GM21526 (cell line): ENCODE data around the gene GBP7.
"Not testable (repeated sequence)": the region's sequence is repeated elsewhere in the genome, so short reads cannot be mapped to it uniquely, and the experiment has no call there.

Experiments used
- ATAC-seq: cut with Tn5 transposase; IDR thresholded peaks from one replicate; pipeline ENCODE4 v1.9.1; 2021; ENCODE audit warnings: moderate library complexity; ENCODE audit not compliant: unreplicated experiment, low FRiP score

Gene GBP7

DNA sequence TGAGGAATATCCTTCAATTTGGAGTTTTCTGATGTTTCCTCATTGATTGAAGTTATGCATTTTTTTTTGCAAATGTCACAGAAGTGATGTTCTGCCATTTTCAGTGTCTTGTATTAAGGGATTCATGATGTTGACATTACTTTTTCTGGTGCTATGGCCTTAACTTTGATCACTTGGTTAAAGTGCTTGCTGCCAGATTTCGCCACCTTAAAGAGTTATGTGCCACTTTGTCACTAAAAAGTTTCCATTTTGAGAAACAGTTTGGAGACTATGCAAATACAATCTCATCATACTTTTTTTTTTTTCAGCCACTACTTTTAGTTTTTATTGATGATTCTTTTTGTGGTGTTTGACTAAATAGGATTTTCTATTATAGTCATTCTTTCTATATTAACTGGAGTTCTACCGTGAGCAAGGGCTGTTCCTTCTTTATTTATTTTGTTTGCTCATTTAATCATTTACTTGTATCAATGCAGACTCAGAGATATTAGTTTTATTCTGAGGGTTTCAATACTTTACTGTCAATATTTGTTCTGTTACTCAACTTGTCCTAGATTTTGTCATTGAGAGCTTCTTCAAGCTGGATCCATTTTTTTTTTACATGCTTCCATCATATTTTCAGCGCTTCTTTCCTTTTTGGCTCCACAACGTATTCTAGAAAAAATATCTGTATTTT is 3.2 kb downstream of the GBP7 start:
- no peak for ATAC-seq

DNA sequence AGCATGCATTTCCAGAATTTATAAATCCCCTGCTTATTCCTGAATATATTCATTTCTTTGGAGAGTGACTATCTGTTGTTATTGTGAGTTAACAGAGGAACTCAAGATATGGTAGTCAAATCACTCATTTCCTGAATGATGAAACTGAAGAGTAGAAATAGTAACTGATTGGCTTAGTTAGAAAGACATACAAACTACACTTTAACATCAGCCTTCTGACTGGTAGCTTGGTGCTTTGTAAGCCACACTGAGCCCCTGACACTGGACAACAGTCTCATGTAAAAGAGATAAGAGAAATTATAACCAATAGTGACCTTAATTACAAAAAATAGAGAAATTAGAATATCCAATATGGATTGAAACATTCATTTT is 4.8 kb downstream of the GBP7 start:
- peak; percentile 58 for ATAC-seq

DNA sequence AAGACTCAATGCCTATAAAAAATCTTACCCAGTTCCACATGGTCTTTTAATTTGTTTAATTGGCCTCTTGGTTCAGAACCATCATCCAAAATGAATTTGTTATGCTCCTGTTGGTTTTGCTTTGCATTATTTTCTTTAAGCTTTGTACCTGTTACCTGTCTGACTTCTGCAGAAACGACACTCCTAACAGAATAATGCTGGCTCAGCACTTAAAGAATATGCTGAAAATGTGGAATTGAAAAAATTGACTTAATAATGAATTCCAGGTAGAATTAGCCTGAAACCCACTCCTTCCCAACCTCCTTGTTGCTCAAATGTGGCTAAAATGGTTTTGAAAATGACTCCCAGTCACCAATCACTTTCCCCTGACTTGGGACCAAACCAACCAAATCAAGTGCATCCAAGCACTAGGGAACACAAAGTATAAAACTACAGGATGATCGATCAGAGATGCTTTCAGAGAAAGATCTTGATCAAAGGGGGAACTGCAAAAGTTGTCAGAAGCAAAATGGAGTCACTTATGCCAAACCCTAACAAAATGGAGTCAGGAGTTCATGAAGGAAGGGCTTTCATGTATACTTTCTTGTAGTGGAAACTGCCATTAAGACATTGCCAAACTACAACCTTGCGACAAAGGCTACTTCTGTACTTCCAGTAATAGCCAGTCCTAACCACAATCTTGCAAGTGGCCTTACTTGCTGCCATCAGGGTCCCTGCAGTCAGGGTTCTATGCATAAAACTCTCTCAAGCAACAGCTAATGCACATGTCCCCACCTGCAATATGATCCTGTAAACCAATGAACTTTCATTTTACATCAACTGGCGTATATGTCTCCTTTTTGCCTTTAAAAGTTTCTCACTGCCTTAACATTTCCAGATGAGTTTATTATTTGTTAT is 5.4 kb downstream of the GBP7 start:
- peak; percentile 34 for ATAC-seq

DNA sequence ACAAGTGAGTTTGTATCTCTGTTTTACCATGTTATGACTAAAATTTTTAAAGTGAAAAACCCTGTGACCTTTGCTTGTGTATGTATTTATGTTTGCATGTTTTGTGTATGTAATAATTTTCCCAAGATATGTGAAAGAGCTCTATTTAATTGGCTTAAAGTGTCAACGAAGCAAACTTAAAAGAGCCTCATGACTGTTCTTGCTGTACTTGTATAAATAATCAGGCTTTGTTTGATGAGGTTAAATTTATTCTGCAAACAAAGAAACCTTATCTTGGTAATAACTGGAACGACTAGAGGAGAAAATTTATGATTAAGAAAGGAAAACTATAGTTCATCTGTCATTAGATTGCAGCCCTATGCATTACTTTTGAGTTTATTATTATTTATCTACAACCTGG is 6.6 kb downstream of the GBP7 start:
- no peak for ATAC-seq

DNA sequence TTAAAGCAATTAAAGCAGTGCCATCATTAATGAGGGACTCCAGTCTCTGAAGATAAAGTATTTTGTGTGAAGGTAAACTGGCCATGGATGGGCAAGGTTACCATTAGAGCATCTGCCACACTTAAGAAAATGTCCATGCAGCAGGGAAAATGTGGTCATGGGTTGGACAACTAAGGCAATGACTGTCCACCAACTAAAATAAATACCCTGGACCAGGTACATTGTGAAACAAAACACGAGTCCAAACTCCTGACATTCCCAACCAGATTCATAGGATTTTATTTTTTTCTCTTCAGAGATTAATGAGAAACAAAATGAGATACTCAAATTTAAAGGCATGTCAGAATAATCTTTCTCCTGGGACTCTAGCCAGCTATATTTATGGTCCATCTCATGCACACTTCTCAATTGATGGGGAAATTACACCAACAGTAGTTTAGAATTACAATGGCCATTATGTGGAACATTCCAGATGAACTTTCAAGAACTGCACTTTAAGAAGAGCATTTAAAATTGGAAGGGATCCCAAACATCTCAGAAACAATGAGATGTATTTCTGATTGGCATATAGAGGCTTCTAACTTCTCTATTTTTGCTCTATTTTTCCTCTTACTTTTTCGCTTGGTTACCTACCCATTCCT is 8.1 kb downstream of the GBP7 start:
- no peak for ATAC-seq

DNA sequence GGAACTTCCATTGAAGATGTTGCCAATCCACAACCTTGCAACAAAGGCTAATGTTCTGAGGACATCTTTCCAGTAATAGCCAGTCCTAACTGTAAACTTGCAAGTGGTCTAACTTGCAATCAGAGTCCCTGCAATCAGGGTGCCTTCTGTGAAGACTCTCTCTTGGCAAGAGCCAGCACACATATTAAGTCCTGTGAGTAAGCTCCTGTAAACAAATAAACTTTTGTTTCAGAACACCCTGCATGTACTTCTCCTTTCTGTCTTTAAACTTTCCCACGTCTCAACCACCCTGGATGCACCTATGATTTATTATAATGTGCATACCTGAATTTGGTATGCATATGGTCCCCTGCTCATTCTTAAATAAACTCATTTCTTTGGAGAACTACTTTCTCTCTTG is 9.1 kb downstream of the GBP7 start:
- no peak for ATAC-seq

DNA sequence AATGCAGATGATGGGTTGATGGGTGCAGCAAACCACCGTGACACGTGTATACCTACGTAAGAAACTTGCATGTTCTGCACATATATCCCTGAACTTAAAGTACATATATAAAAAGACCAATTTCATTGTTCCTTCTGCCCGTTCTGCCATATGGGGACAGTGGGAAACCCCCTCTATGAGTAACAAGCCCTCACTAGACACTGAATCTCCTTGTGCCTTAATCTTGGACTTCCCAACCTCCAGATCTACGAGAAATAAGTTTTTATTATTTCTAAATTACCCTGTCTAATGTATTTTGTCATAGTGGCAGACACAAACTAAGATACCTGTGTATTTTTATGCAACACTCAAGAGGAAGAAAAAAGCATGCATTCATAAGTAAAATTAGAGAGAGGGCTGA is 10.0 kb downstream of the GBP7 start:
- no peak for ATAC-seq

DNA sequence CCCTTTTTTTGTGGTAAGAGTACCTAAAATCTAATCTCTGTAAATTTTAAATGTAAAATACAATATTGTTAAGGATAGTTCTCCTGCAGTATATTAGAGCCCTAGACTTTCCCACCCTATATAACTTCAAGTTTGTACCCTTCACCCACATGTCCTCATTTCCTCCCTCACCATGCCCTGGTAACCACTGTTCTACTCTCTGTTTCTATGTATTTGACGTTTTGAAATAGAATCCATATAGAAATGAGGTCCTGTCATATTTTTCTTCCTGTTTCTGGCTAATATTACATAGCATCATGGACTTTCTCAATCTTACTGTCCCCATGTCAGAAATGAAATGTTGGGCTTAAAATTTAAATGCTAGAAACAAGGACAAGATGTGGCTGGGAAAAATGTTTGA is 24.8 kb downstream of the GBP7 start:
- ATAC-seq: no peak

DNA sequence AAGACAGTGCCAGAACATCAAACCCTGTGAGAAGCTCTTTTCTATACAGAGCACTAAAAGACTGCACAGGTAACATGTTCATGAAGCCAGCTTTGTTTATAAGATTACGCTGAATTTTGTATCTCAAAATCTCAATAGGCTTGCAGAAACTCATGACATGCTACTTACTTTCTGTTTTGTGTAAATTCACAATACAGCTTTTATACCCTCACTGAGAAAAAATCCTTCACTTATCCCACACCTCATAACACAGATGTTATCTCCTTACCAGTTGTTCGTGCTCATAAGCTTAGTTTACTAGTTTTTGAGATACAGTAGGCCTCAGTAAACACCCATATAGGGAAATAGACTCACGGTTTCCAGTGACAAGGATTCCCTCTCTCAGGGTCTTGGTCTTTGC is 25.8 kb downstream of the GBP7 start:
- ATAC-seq: no peak

DNA sequence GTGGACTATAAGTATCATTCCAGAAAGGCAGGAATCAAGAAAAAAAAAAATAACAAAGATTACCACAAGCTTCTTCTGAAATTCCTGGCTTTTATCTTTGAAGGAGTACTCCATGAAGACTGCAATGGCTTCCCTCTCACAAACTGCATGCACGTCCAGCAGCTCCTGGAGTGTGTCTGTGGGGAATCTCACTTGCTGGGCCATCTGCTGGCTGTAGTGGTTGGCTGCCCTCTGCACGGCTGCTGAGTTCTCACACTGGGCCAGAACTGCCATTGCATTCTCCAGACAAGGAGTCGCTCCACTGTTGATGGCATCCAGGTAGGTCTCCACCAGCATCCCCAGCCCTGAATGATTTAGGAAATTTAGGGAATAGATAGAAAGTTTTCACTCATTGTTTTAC is 26.6 kb downstream of the GBP7 start:
- ATAC-seq: no peak

DNA sequence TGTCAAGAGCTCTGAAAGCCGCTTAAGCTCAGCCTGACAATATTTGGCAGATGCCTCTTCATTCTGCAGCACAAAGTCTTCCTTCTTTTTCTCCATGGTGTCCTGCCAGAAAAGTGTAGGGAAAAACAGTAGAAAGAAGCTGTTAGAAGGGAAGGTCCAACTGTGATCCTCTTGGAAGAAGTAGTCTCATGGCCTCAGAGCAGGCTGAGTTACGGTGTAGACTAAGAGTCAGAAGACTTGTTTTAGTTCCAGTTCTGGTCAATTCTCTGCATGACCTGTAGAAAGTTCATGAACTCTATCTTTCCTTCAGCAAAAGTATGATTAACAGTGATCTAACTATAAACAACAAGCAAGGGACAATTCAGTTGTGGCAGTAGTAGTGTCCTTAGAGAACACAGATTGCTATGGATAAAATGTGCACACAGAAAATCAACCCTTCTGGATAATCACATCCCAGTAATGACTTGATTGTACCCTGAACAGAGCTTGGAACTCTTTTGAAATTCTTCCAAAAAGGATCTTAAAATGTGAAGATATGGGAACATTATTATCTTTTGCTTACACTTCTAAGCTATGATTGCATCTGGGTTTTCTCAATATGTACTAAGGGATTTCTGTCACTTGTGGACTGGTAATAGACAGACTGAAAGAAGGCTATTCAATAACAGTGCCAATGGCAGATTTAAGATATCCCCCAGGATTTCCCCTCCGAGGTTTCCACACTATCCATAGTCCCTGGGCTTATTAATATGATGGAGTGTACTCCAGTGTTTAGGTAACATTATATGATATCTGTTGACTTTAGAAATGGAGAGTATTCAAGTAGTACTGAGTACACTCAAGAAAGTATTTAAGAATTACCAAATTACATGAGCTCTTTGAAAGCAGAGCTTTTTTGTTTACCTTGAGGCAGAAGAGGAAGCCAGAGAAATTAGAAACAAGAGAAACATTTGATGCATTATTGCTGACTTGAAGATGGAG is 27.8 kb downstream of the GBP7 start:
- no peak for ATAC-seq

DNA sequence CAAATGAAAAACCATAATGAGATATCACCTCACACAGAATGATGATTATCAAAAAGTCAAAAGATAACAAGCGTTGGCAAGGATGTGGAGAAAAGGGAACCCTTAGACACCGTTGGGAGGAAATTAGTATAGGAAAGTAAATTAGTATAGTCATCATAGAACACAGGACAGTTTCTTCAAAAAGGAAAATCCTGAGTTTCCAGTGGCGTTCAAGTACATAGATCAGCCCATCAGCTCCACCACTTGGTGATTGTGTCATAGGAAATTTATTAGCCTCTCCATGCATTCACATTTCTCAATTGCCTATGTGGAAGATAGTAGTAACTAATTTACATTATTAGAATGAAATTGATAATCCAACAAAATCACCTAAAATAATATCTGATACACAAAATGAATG is 29.1 kb downstream of the GBP7 start:
- no peak for ATAC-seq

DNA sequence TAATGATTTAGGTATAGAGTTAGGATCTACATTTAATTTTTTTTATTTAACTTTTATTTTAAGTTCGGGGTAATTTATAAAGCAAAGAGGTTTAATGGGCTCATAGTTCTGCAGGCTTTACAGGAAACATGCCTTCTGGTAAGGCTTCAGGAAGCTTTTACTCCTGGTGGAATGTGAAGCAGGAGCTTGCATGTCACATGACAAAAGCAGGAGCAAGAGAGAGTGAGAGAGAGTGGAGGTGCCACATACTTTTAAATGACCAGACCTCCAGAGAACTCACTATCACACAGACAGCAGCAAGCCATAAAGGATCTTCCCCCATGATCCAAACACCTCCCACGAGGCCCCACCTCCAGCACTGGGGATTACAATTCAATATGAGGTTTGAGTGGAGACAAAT is 32.3 kb downstream of the GBP7 start:
- ATAC-seq: no peak

DNA sequence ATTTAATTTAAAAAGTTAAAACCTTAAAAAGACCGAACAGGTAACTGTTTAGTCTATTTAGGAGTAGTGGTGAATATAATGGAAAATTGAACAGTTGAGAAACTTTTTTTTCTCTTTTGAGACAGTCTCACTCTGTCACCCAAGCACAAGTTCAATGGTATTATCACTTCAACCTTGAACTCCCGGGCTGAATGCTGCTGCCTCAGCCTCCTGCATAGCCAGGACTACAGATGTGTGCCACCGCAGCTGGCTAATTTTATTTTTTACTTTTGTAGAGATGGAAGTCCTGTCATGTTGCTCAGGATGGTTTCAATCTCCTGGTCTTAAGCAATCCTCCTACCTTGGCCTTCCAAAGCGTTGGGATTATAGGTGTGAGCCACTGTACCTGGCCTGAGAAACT is 33.6 kb downstream of the GBP7 start:
- no peak for ATAC-seq

DNA sequence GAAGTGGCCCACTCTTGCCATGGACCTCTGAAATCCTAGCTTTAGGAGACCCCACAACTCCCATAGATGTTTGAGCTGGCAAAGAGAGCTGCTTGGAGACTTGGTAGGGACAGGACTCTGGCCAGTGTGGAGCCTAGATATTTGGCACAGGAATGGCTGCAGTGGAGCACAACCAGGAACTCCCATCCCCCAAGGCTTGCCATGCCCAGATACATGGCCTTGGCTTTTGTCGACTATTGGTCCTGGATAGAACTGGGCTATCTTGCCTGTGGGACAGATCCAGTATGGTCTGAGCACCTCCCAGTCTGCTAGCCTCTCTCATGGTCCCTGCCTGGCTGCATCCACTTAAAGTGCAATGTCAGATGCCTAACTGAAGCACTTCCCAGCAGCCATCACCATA is 42.1 kb downstream of the GBP7 start:
- ATAC-seq: no peak

DNA sequence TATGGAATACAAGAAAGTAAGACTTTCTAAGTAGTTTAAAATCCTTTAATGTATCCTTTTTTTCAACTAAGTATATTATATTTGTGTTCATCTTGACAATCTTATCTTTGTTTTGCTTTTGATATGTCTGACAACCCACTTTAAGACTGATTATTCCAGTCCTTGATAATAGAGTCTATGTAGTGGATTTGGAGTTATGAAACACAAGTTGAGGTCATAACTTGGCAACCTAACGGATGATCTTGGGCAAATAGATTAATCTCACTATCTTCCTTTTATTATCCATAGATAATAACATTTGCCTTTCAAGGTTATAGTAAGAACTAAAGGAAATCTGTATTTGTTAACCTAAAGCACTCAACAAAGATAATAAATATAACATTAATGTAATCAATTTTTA is 45.1 kb downstream of the GBP7 start:
- ATAC-seq: no peak

DNA sequence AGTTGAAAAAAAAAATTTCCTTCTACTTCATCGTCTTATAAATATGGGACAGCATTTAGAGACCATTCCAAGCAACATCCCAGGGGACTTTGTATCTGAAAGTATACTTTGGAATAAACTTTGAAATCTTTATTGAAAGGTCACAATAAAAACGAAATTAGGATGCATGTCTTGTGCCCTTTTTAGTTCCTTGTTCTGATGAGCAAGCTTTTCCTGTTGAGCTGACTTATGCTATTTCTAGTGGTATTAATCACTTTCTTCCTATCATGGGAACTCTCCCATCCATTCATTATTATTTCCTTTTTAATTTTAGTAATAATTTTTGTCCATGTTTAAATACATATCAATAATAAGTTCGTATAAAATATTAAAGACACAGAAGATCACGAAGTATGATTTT is 45.9 kb downstream of the GBP7 start:
- ATAC-seq: no peak

DNA sequence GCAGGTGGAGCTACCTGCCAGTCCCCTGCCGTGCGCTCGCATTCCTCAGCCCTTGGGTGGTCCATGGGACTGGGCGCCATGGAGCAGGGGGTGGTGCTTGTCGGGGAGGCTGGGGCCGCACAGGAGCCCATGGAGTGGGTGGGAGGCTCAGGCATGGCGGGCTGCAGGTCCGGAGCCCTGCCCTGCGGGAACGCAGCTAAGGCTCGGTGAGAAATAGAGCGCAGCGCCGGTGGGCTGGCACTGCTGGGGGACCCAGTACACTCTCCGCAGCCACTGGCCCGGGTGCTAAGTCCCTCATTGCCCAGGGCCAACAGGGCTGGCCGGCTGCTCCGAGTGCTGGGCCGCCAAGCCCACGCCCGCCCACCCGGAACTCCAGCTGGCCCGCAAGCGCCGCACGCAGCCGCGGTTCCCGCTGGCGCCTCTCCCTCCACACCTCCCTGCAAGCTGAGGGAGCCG is 47.8 kb downstream of the GBP7 start:
- ATAC-seq: not testable (repeated sequence)

DNA sequence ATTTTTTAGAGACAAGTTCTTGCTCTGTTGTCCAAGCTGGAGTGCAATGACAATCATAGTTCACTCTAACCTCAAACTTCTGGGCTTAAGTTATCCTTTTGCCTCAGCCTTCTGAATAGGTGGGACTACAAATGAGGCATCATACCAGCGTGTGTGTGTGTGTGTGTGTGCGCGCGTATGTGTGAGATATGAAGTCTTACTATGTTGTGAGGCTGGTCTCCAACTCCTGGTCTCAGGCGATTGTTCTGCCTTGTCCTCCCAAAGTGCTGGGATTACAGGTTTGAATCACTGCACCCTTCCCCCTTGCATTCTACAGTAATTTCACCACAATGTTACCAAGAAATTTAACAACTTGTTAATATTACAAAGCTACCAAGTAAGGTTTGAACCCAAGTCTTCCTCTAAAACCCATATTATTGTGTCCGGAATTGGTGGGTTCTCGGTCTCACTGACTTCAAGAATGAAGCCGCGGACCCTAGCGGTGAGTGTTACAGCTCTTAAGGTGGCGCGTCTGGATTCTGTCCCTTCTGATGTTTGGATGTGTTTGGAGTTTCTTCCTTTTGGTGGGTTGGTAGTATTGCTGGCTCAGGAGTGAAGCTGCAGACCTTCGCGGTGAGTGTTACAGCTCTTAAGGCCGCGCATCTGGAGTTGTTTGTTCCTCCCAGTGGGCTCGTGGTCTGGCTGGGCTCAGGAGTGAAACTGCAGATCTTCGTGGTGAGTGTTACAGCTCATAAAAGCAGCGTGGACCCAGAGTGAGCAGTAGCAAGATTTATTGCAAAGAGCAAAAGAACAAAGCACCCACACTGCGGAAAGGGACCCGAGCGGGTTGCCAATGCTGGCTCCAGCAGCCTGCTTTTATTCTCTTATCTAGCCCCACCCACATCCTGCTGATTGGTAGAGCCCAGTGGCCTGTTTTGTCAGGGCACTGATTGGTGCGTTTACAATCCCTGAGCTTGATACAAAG is 48.9 kb downstream of the GBP7 start:
- ATAC-seq: not testable (repeated sequence)
